Activated CD4-positive, alpha-beta T cell treated with anti-CD3 and anti-CD28 coated beads, Interleukin-2, amount 10 ng/mL, durations not matched to agents 24 days and 14 days (primary cell): Measurements from ENCODE around the gene TCP11L2. TPM values are rescaled to one million over a fixed set of nuclear protein-coding genes. Genes with fewer than 3 reads are reported as not detected.

ENCODE experiments used
- DNase-seq: peaks from one replicate; pipeline ENCODE4 v3.0.0; 2022
- H3K27ac Mint-ChIP-seq: one replicate; pipeline ENCODE4 v1.8.0; 2022; ENCODE audit warnings: mild to moderate bottlenecking, mixed read lengths
- H3K27me3 Mint-ChIP-seq: one replicate; pipeline ENCODE4 v1.8.0; 2022; ENCODE audit warnings: mixed read lengths
- H3K36me3 Mint-ChIP-seq: one replicate; pipeline ENCODE4 v1.8.0; 2022; ENCODE audit warnings: low read depth, mild to moderate bottlenecking, mixed read lengths
- H3K4me1 Mint-ChIP-seq: one replicate; pipeline ENCODE4 v1.8.0; 2021; ENCODE audit warnings: mixed read lengths
- H3K4me3 Mint-ChIP-seq: one replicate; pipeline ENCODE4 v1.8.0; 2022; ENCODE audit warnings: mild to moderate bottlenecking, moderate library complexity, mixed read lengths
- H3K9me3 Mint-ChIP-seq: one replicate; pipeline ENCODE4 v1.8.0; 2021; ENCODE audit warnings: mixed read lengths
- intact Hi-C: fragments of 100-400 bp; cut with micrococcal nuclease; formaldehyde crosslinking; loops from one replicate; pipeline ENCODE4 v1.15.1; 2023
- total RNA-seq: library from RNA; stranded (reverse); gene quantifications from 2 replicates; pipeline ENCODE4 v1.2.3, GENCODE V29; 2022

Gene TCP11L2
- total RNA-seq, 1 donor from 2014 or later = 3.2 TPM

- Mint-ChIP-seq H3K9me3 (no peaks in the 10 kb centered on the region), H3K27me3 (no peaks in the 10 kb centered on the region), H3K27ac (no peak overlapping the region), H3K36me3 (peaks cover 27% of the 10 kb centered on the region), H3K4me1 (no peaks in the 10 kb centered on the region), H3K4me3 (no peak overlapping the region)
- intact Hi-C loops = no loop called here
- no peak for DNase-seq
These were observed 24.9 kb downstream of the TCP11L2 start for GRCh38 chr12:106327309-106327869.

- Mint-ChIP-seq H3K36me3 (peaks cover 22% of the 10 kb centered on the region), H3K4me1 (no peaks in the 10 kb centered on the region), H3K9me3 (no peaks in the 10 kb centered on the region), H3K4me3 (no peak overlapping the region), H3K27me3 (no peaks in the 10 kb centered on the region), H3K27ac (no peak overlapping the region)
- DNase-seq = no peak
- intact Hi-C loops = no loop called here
These were observed 26.2 kb downstream of the TCP11L2 start for GRCh38 chr12:106328735-106329134.

GRCh38 chr12:106329231-106329982, 26.9 kb downstream of the TCP11L2 start:
- Mint-ChIP-seq H3K27me3 (no peaks in the 10 kb centered on the region), H3K9me3 (no peaks in the 10 kb centered on the region), H3K36me3 (peaks cover 15% of the 10 kb centered on the region), H3K4me1 (no peaks in the 10 kb centered on the region), H3K4me3 (no peak overlapping the region), H3K27ac (no peak overlapping the region)
- intact Hi-C loops = no loop called here
- no peak for DNase-seq

- peaks cover 13% of the 10 kb centered on the region for H3K36me3 Mint-ChIP-seq
- intact Hi-C loops = no loop called here
- H3K27me3 Mint-ChIP-seq = no peaks in the 10 kb centered on the region
- H3K4me1 Mint-ChIP-seq = no peaks in the 10 kb centered on the region
- no peak overlapping the region for H3K4me3 Mint-ChIP-seq
- no peak overlapping the region for H3K27ac Mint-ChIP-seq
- no peak for DNase-seq
- H3K9me3 Mint-ChIP-seq = no peaks in the 10 kb centered on the region
These were observed 29.1 kb downstream of the TCP11L2 start for GRCh38 chr12:106331599-106331998.

- intact Hi-C loops = no loop called here
- DNase-seq = no peak
- H3K4me1 Mint-ChIP-seq = no peaks in the 10 kb centered on the region
- peaks cover 16% of the 10 kb centered on the region for H3K36me3 Mint-ChIP-seq
- no peak overlapping the region for H3K4me3 Mint-ChIP-seq
- H3K27ac Mint-ChIP-seq = no peak overlapping the region
- no peaks in the 10 kb centered on the region for H3K9me3 Mint-ChIP-seq
- H3K27me3 Mint-ChIP-seq = no peaks in the 10 kb centered on the region
These were observed 30.0 kb downstream of the TCP11L2 start for GRCh38 chr12:106332536-106332935.

- no peak overlapping the region for H3K27ac Mint-ChIP-seq
- no peaks in the 10 kb centered on the region for H3K27me3 Mint-ChIP-seq
- H3K4me1 Mint-ChIP-seq = no peaks in the 10 kb centered on the region
- DNase-seq = no peak
- no peaks in the 10 kb centered on the region for H3K9me3 Mint-ChIP-seq
- peaks cover 16% of the 10 kb centered on the region for H3K36me3 Mint-ChIP-seq
- intact Hi-C loops = no loop called here
- H3K4me3 Mint-ChIP-seq = no peak overlapping the region
These were observed 30.5 kb downstream of the TCP11L2 start for GRCh38 chr12:106333010-106333409.

GRCh38 chr12:106333756-106334155, 31.2 kb downstream of the TCP11L2 start:
- DNase-seq = no peak
- Mint-ChIP-seq H3K9me3 (no peaks in the 10 kb centered on the region), H3K27me3 (no peaks in the 10 kb centered on the region), H3K4me3 (no peak overlapping the region), H3K36me3 (peaks cover 19% of the 10 kb centered on the region), H3K4me1 (no peaks in the 10 kb centered on the region), H3K27ac (no peak overlapping the region)
- intact Hi-C loops = no loop called here

- Mint-ChIP-seq H3K9me3 (no peaks in the 10 kb centered on the region), H3K4me3 (no peak overlapping the region), H3K27ac (no peak overlapping the region), H3K27me3 (no peaks in the 10 kb centered on the region), H3K4me1 (no peaks in the 10 kb centered on the region), H3K36me3 (peaks cover 9% of the 10 kb centered on the region)
- intact Hi-C loops = no loop called here
- DNase-seq = no peak
These were observed 38.7 kb downstream of the TCP11L2 start for GRCh38 chr12:106341086-106341877.

GRCh38 chr12:106342397-106343213, 40.1 kb downstream of the TCP11L2 start:
- H3K36me3 Mint-ChIP-seq = peaks cover 9% of the 10 kb centered on the region
- DNase-seq = no peak
- H3K27me3 Mint-ChIP-seq = no peaks in the 10 kb centered on the region
- no peaks in the 10 kb centered on the region for H3K9me3 Mint-ChIP-seq
- H3K27ac Mint-ChIP-seq = no peak overlapping the region
- H3K4me3 Mint-ChIP-seq = no peak overlapping the region
- H3K4me1 Mint-ChIP-seq = no peaks in the 10 kb centered on the region
- intact Hi-C loops = no loop called here

GRCh38 chr12:106343214-106343528, 40.6 kb downstream of the TCP11L2 start:
- peaks cover 9% of the 10 kb centered on the region for H3K36me3 Mint-ChIP-seq
- DNase-seq = no peak
- H3K27me3 Mint-ChIP-seq = no peaks in the 10 kb centered on the region
- no peaks in the 10 kb centered on the region for H3K4me1 Mint-ChIP-seq
- intact Hi-C loops = no loop called here
- H3K4me3 Mint-ChIP-seq = no peak overlapping the region
- no peaks in the 10 kb centered on the region for H3K9me3 Mint-ChIP-seq
- H3K27ac Mint-ChIP-seq = no peak overlapping the region

GRCh38 chr12:106344131-106344530, 41.6 kb downstream of the TCP11L2 start:
- Mint-ChIP-seq H3K9me3 (no peaks in the 10 kb centered on the region), H3K36me3 (peaks cover 7% of the 10 kb centered on the region), H3K27me3 (no peaks in the 10 kb centered on the region), H3K4me3 (no peak overlapping the region), H3K27ac (no peak overlapping the region), H3K4me1 (no peaks in the 10 kb centered on the region)
- DNase-seq = no peak
- intact Hi-C loops = no loop called here

- Mint-ChIP-seq H3K9me3 (no peaks in the 10 kb centered on the region), H3K27me3 (peaks cover 8% of the 10 kb centered on the region), H3K4me1 (no peaks in the 10 kb centered on the region), H3K4me3 (no peak overlapping the region), H3K27ac (no peak overlapping the region), H3K36me3 (peaks cover 7% of the 10 kb centered on the region)
- DNase-seq = no peak
- intact Hi-C loops = no loop called here
These were observed 43.2 kb downstream of the TCP11L2 start for GRCh38 chr12:106345746-106346145.

- DNase-seq = no peak
- Mint-ChIP-seq H3K4me3 (no peak overlapping the region), H3K36me3 (peaks cover 5% of the 10 kb centered on the region), H3K27ac (no peak overlapping the region), H3K27me3 (peaks cover 16% of the 10 kb centered on the region), H3K9me3 (no peaks in the 10 kb centered on the region), H3K4me1 (no peaks in the 10 kb centered on the region)
- intact Hi-C loops = no loop called here
These were observed 45.9 kb downstream of the TCP11L2 start for GRCh38 chr12:106348411-106348810.

GRCh38 chr12:106353175-106353574, 50.6 kb downstream of the TCP11L2 start:
- no peak for DNase-seq
- intact Hi-C loops = no loop called here
- peaks cover 9% of the 10 kb centered on the region for H3K4me1 Mint-ChIP-seq
- peaks cover 16% of the 10 kb centered on the region for H3K27me3 Mint-ChIP-seq
- no peak overlapping the region for H3K27ac Mint-ChIP-seq
- H3K4me3 Mint-ChIP-seq = no peak overlapping the region
- H3K9me3 Mint-ChIP-seq = no peaks in the 10 kb centered on the region
- H3K36me3 Mint-ChIP-seq = peaks cover 3% of the 10 kb centered on the region
